ENCODE measurements around the gene AP1S1. TPM values are rescaled to one million over a fixed set of nuclear protein-coding genes. Genes with fewer than 3 reads are reported as not detected.
A peak's percentile ranks its signal among the peaks of the same experiment; 100 is the strongest.

AP1S1 gene
- total and polyA plus RNA-seq, 2 of the 13 experiments (the other 11 are each of a cell fraction or from before 2014, with no cell fraction given), result 57.5 to 68.1 TPM

DNA sequence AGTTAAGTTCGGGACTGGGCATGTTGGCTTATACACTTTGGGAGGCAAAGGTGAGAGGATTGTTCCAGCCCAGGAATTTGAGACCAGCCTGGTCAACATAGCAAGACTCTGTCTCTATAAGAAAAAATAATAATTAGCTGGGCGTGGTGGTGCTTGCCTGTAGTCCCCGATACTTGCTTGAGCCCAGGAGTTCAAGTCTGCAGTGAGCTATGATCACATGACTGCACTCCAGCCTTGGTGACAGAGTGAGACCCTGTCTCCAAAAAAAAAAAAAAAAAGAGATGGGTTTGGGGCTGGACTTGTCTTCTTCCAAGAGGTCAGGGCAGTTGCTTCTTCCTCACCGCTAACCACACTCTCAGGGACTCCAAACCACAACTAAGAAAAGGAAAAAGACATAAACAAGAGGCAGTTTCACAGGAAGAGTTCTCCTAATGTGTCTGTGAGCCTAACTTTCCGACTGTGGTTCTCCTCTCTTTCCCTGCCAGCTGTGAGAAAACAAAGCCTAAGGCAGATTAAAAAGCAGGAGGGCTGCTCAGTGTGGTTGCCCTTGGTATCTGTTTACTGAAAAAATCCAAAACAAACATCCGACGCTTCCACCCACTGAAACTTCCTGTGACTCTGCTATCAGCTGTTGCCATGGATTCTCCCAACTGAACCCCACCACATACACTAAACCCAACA lies 29.8 kb upstream of the AP1S1 start (continued):
- no peak for TF ChIP-seq HNRNPLL (IDR thresholded peaks at IDR 0.05; ENCODE audit: low read depth, low read length, poor library complexity, severe bottlenecking)
- TF ChIP-seq NFIB (CRISPR knock-in tag; IDR thresholded peaks at IDR 0.05; ENCODE audit: borderline replicate concordance), result no peak
- no peak for TF ChIP-seq ZNF205 (CRISPR knock-in tag; IDR thresholded peaks at IDR 0.05)
- no peak for TF ChIP-seq ZNF598 (CRISPR knock-in tag; IDR thresholded peaks at IDR 0.05; ENCODE audit: borderline replicate concordance)
- TF ChIP-seq ELF4 (CRISPR knock-in tag; IDR thresholded peaks at IDR 0.05; ENCODE audit: borderline replicate concordance), result no peak
- peak; percentile 76 for TF ChIP-seq RFX3 (CRISPR knock-in tag; IDR thresholded peaks at IDR 0.05)
- TF ChIP-seq, protein P1, sequence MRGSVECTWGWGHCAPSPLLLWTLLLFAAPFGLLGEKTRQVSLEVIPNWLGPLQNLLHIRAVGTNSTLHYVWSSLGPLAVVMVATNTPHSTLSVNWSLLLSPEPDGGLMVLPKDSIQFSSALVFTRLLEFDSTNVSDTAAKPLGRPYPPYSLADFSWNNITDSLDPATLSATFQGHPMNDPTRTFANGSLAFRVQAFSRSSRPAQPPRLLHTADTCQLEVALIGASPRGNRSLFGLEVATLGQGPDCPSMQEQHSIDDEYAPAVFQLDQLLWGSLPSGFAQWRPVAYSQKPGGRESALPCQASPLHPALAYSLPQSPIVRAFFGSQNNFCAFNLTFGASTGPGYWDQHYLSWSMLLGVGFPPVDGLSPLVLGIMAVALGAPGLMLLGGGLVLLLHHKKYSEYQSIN (CRISPR knock-in tag; IDR thresholded peaks at IDR 0.05; ENCODE audit: borderline replicate concordance), result no peak
- no peak for TF ChIP-seq ZNF660 (CRISPR knock-in tag; IDR thresholded peaks at IDR 0.05; ENCODE audit: borderline replicate concordance, low read depth)
- TF ChIP-seq ZSCAN30 (CRISPR knock-in tag; IDR thresholded peaks at IDR 0.05), result no peak
- TF ChIP-seq ZNF251 (CRISPR knock-in tag; IDR thresholded peaks at IDR 0.05), result no peak
- no peak for TF ChIP-seq ZNF839 (CRISPR knock-in tag; IDR thresholded peaks at IDR 0.05; ENCODE audit: borderline replicate concordance)
- TF ChIP-seq MED13 (CRISPR knock-in tag; IDR thresholded peaks at IDR 0.05), result no peak
- TF ChIP-seq LCORL (IDR thresholded peaks at IDR 0.05), result no peak
- peak; percentile 53; the same call in 1 of the 2 replicates for TF ChIP-seq LCORL (CRISPR knock-in tag; IDR thresholded peaks at IDR 0.05)
- no peak for TF ChIP-seq PCBP2 (optimal IDR thresholded peaks at IDR 0.05; ENCODE audit: low read depth, low read length, poor library complexity, severe bottlenecking)
- TF ChIP-seq DMAP1 (CRISPR knock-in tag; IDR thresholded peaks at IDR 0.05), result no peak
- TF ChIP-seq ETV6 (CRISPR knock-in tag; conservative IDR thresholded peaks at IDR 0.05), result no peak
- TF ChIP-seq, protein P2, sequence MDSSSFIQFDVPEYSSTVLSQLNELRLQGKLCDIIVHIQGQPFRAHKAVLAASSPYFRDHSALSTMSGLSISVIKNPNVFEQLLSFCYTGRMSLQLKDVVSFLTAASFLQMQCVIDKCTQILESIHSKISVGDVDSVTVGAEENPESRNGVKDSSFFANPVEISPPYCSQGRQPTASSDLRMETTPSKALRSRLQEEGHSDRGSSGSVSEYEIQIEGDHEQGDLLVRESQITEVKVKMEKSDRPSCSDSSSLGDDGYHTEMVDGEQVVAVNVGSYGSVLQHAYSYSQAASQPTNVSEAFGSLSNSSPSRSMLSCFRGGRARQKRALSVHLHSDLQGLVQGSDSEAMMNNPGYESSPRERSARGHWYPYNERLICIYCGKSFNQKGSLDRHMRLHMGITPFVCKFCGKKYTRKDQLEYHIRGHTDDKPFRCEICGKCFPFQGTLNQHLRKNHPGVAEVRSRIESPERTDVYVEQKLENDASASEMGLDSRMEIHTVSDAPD (CRISPR knock-in tag; IDR thresholded peaks at IDR 0.05), result no peak
- TF ChIP-seq ASH2L (IDR thresholded peaks at IDR 0.05; ENCODE audit: insufficient read length, low read depth, low read length), result no peak
- peak; percentile 84 for TF ChIP-seq ERF (CRISPR knock-in tag; IDR thresholded peaks at IDR 0.05)
- TF ChIP-seq SNRNP70 (IDR thresholded peaks at IDR 0.05; ENCODE audit: low read depth, low read length), result no peak
- TF ChIP-seq MATR3 (CRISPR knock-in tag; IDR thresholded peaks at IDR 0.05), result no peak
- no peak for TF ChIP-seq HES4 (CRISPR knock-in tag; IDR thresholded peaks at IDR 0.05; ENCODE audit: borderline replicate concordance)
- no peak for TF ChIP-seq ZNF766 (CRISPR knock-in tag; IDR thresholded peaks at IDR 0.05; ENCODE audit: borderline replicate concordance)
- no peak; the same call in 1 of the 2 replicates for TF ChIP-seq KDM4B (CRISPR knock-in tag; IDR thresholded peaks at IDR 0.05)
- TF ChIP-seq ZNF792 (CRISPR knock-in tag; IDR thresholded peaks at IDR 0.05), result no peak
- TF ChIP-seq, protein P3, sequence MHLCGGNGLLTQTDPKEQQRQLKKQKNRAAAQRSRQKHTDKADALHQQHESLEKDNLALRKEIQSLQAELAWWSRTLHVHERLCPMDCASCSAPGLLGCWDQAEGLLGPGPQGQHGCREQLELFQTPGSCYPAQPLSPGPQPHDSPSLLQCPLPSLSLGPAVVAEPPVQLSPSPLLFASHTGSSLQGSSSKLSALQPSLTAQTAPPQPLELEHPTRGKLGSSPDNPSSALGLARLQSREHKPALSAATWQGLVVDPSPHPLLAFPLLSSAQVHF (CRISPR knock-in tag; IDR thresholded peaks at IDR 0.05), result no peak
- no peak for TF ChIP-seq ZNF75D (CRISPR knock-in tag; IDR thresholded peaks at IDR 0.05; ENCODE audit: borderline replicate concordance)
- TF ChIP-seq SYNCRIP (IDR thresholded peaks at IDR 0.05; ENCODE audit: insufficient read depth, low read depth, low read length), result no peak
- TF ChIP-seq ZNF546 (CRISPR knock-in tag; conservative IDR thresholded peaks at IDR 0.05), result no peak
- peak; percentile 74 for TF ChIP-seq FOXJ3 (CRISPR knock-in tag; IDR thresholded peaks at IDR 0.05; ENCODE audit: borderline replicate concordance)

Measured in HepG2 (cell line).